WTC11 (cell line): ENCODE results near the gene FHOD3.

ENCODE experiments used
- CREM ChIP-seq: sonication (generic); formaldehyde crosslinking; IDR thresholded peaks from 2 replicates; pipeline ENCODE4 v1.8.1; 2022; ENCODE audit warnings: mild to moderate bottlenecking, missing genetic modification reagents, moderate library complexity
- JUN ChIP-seq: sonication (generic); formaldehyde crosslinking; IDR thresholded peaks from 2 replicates; pipeline ENCODE4 v1.8.0; 2023; ENCODE audit warnings: mild to moderate bottlenecking, missing genetic modification reagents
- KAT7 ChIP-seq: sonication (generic); formaldehyde crosslinking; IDR thresholded peaks from 2 replicates; pipeline ENCODE4 v1.8.1; 2023; ENCODE audit warnings: missing genetic modification reagents, mild to moderate bottlenecking, borderline replicate concordance
- MXD4 ChIP-seq: fragments of 250-450 bp; sonication (Bioruptor Pico); IDR thresholded peaks from 2 replicates; pipeline ENCODE4 v1.8.0; 2021; ENCODE audit warnings: mild to moderate bottlenecking, moderate library complexity, borderline replicate concordance
- NFYB ChIP-seq: sonication (generic); formaldehyde crosslinking; conservative IDR thresholded peaks from 2 replicates; pipeline ENCODE4 v1.8.0; 2022; ENCODE audit warnings: low read depth, missing genetic modification reagents
- TCF7 ChIP-seq: sonication (generic); formaldehyde crosslinking; IDR thresholded peaks from 2 replicates; pipeline ENCODE4 v1.8.0; 2022; ENCODE audit warnings: mild to moderate bottlenecking, low read depth, missing genetic modification reagents, moderate library complexity
- ZNF121 ChIP-seq: sonication (generic); formaldehyde crosslinking; IDR thresholded peaks from 2 replicates; pipeline ENCODE4 v1.8.0; 2023; ENCODE audit warnings: missing genetic modification reagents
- TF ChIP-seq, protein P1 (sequence below): fragments of 200-600 bp; IDR thresholded peaks from 2 replicates; pipeline ENCODE4 v1.8.0; 2022; ENCODE audit warnings: antibody characterized with exemption
- TF ChIP-seq, protein P2 (sequence below): fragments of 250-450 bp; sonication (Bioruptor Pico); IDR thresholded peaks from 2 replicates; pipeline ENCODE4 v1.9.0; 2021; ENCODE audit warnings: moderate library complexity, mild to moderate bottlenecking, inconsistent platforms, borderline replicate concordance
- TF ChIP-seq, protein P3 (sequence below): sonication (generic); formaldehyde crosslinking; IDR thresholded peaks from 2 replicates; pipeline ENCODE4 v1.8.0; 2022; ENCODE audit warnings: mild to moderate bottlenecking, missing genetic modification reagents
- TF ChIP-seq, protein P4 (sequence below): fragments of 250-450 bp; sonication (Bioruptor Pico); conservative IDR thresholded peaks from 2 replicates; pipeline ENCODE4 v1.9.0; 2021; ENCODE audit warnings: mild to moderate bottlenecking
- TF ChIP-seq, protein P5 (sequence below): sonication (generic); formaldehyde crosslinking; IDR thresholded peaks from 2 replicates; pipeline ENCODE4 v1.8.1; 2022; ENCODE audit warnings: missing genetic modification reagents, borderline replicate concordance
- TF ChIP-seq, protein P6 (sequence below): sonication (generic); formaldehyde crosslinking; conservative IDR thresholded peaks from 2 replicates; pipeline ENCODE4 v1.8.1; 2023; ENCODE audit warnings: mild to moderate bottlenecking, low read depth, missing genetic modification reagents, moderate library complexity
- TF ChIP-seq, protein P7 (sequence below): sonication (generic); formaldehyde crosslinking; IDR thresholded peaks from 2 replicates; pipeline ENCODE4 v1.8.1; 2022; ENCODE audit warnings: mild to moderate bottlenecking, missing genetic modification reagents, moderate library complexity, borderline replicate concordance

DNA sequence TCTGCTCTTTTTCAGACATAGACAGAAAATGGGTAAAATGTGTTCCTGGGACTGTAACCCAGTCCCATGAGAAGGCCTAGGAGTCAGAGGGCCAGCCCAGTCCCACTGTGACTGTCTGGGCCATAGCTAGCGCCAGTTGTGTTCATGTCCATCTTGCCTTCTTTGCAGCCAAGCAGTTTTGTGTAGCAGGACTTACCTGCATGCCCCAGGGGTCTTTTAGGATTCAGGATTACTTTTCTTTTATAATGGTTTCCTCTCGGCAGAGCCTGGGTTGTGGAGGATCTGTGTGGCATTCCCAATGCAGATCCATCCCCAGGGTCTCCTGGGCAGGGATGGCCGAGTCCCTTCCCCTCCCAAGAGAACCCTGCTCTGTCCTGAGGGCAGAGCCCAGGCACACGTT, 90.8 kb downstream of the FHOD3 start:
- TF ChIP-seq, protein P1, sequence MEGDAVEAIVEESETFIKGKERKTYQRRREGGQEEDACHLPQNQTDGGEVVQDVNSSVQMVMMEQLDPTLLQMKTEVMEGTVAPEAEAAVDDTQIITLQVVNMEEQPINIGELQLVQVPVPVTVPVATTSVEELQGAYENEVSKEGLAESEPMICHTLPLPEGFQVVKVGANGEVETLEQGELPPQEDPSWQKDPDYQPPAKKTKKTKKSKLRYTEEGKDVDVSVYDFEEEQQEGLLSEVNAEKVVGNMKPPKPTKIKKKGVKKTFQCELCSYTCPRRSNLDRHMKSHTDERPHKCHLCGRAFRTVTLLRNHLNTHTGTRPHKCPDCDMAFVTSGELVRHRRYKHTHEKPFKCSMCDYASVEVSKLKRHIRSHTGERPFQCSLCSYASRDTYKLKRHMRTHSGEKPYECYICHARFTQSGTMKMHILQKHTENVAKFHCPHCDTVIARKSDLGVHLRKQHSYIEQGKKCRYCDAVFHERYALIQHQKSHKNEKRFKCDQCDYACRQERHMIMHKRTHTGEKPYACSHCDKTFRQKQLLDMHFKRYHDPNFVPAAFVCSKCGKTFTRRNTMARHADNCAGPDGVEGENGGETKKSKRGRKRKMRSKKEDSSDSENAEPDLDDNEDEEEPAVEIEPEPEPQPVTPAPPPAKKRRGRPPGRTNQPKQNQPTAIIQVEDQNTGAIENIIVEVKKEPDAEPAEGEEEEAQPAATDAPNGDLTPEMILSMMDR = no peak
- TF ChIP-seq, protein P2, sequence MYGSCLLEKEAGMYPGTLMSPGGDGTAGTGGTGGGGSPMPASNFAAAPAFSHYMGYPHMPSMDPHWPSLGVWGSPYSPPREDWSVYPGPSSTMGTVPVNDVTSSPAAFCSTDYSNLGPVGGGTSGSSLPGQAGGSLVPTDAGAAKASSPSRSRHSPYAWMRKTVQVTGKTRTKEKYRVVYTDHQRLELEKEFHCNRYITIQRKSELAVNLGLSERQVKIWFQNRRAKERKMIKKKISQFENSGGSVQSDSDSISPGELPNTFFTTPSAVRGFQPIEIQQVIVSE (CRISPR knock-in tag) = no peak
- TF ChIP-seq, protein P3, sequence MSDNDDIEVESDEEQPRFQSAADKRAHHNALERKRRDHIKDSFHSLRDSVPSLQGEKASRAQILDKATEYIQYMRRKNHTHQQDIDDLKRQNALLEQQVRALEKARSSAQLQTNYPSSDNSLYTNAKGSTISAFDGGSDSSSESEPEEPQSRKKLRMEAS = no peak
- no peak for TF ChIP-seq MXD4 (CRISPR knock-in tag)
- TF ChIP-seq, protein P4, sequence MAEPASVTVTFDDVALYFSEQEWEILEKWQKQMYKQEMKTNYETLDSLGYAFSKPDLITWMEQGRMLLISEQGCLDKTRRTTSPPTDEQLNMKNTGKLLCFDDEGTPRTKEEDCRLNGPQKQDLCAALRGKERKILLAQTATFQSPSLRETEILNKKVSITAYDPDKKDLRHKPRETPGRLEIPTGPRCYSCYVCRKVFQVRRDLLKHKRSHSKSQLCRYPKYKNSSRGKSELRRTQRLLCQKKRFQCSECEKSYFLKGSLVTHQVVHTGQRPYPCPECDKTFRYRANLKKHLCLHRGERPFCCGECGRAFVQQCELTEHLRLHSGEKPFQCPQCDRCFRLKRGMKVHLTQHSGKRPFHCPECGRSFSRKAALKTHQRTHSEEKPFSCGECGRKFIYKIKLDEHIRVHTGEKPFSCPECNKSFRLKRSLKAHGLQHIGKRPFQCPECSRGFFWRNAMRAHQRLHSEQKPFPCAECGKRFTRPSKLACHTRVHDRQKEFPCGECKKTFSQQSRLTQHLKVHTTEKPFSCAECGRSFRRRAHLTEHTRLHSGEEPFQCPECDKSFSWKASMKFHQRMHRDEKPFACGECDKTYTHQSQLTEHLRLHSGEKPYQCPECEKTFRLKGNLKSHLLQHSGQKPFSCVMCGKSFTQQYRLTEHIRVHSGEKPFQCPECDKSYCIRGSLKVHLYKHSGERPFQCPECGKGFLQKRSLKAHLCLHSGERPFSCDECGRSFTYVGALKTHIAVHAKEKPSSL (CRISPR knock-in tag) = no peak
- TF ChIP-seq, protein P5, sequence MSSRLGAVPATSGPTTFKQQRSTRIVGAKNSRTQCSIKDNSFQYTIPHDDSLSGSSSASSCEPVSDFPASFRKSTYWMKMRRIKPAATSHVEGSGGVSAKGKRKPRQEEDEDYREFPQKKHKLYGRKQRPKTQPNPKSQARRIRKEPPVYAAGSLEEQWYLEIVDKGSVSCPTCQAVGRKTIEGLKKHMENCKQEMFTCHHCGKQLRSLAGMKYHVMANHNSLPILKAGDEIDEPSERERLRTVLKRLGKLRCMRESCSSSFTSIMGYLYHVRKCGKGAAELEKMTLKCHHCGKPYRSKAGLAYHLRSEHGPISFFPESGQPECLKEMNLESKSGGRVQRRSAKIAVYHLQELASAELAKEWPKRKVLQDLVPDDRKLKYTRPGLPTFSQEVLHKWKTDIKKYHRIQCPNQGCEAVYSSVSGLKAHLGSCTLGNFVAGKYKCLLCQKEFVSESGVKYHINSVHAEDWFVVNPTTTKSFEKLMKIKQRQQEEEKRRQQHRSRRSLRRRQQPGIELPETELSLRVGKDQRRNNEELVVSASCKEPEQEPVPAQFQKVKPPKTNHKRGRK (CRISPR knock-in tag) = no peak
- TF ChIP-seq ZNF121 = no peak
- no peak for TF ChIP-seq NFYB (CRISPR knock-in tag)
- TF ChIP-seq, protein P6, sequence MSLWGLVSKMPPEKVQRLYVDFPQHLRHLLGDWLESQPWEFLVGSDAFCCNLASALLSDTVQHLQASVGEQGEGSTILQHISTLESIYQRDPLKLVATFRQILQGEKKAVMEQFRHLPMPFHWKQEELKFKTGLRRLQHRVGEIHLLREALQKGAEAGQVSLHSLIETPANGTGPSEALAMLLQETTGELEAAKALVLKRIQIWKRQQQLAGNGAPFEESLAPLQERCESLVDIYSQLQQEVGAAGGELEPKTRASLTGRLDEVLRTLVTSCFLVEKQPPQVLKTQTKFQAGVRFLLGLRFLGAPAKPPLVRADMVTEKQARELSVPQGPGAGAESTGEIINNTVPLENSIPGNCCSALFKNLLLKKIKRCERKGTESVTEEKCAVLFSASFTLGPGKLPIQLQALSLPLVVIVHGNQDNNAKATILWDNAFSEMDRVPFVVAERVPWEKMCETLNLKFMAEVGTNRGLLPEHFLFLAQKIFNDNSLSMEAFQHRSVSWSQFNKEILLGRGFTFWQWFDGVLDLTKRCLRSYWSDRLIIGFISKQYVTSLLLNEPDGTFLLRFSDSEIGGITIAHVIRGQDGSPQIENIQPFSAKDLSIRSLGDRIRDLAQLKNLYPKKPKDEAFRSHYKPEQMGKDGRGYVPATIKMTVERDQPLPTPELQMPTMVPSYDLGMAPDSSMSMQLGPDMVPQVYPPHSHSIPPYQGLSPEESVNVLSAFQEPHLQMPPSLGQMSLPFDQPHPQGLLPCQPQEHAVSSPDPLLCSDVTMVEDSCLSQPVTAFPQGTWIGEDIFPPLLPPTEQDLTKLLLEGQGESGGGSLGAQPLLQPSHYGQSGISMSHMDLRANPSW = no peak
- TF ChIP-seq KAT7 (CRISPR knock-in tag) = no peak
- no peak for TF ChIP-seq CREM
- no peak for TF ChIP-seq JUN (CRISPR knock-in tag)
- TF ChIP-seq, protein P7, sequence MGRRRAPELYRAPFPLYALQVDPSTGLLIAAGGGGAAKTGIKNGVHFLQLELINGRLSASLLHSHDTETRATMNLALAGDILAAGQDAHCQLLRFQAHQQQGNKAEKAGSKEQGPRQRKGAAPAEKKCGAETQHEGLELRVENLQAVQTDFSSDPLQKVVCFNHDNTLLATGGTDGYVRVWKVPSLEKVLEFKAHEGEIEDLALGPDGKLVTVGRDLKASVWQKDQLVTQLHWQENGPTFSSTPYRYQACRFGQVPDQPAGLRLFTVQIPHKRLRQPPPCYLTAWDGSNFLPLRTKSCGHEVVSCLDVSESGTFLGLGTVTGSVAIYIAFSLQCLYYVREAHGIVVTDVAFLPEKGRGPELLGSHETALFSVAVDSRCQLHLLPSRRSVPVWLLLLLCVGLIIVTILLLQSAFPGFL (CRISPR knock-in tag) = no peak
- no peak for TF ChIP-seq TCF7 (CRISPR knock-in tag)
